ENCODE data around the gene CYB561D1.

CYB561D1 gene

GRCh38 chr1:109527098-109527811 is 33.4 kb downstream of the CYB561D1 start:
- FAIRE-seq (peak; percentile 33), DNase-seq (ENCODE audit: insufficient read length) (no peak)
- TF ChIP-seq POLR2AphosphoS5 (IDR thresholded peaks at IDR 0.05; ENCODE audit: low read depth, low read length) (0 out of 2 replicates have a peak, but pooled peaks have one; percentile 31), POLR2A (IDR thresholded peaks at IDR 0.05; ENCODE audit: low read depth, low read length) (peak; percentile 19; the same call in 1 of the 2 replicates), TAF1 (IDR thresholded peaks at IDR 0.05; ENCODE audit: borderline replicate concordance, low read depth, low read length) (no peak)

- no peak for TF ChIP-seq POLR2A (IDR thresholded peaks at IDR 0.05; ENCODE audit: low read depth, low read length)
- TF ChIP-seq TAF1 (IDR thresholded peaks at IDR 0.05; ENCODE audit: borderline replicate concordance, low read depth, low read length): no peak
- TF ChIP-seq POLR2AphosphoS5 (IDR thresholded peaks at IDR 0.05; ENCODE audit: low read depth, low read length): no peak
- no peak for FAIRE-seq
- DNase-seq (ENCODE audit: insufficient read length): no peak
Measured at GRCh38 chr1:109527846-109528695, 34.2 kb downstream of the CYB561D1 start.

GRCh38 chr1:109528712-109529111 is 34.8 kb downstream of the CYB561D1 start:
- no peak for DNase-seq (ENCODE audit: insufficient read length)
- FAIRE-seq: no peak

GRCh38 chr1:109529881-109530456 is 36.1 kb downstream of the CYB561D1 start:
- DNase-seq (ENCODE audit: insufficient read length) (no peak), FAIRE-seq (no peak)
- no peak for TF ChIP-seq POLR2AphosphoS5 (IDR thresholded peaks at IDR 0.05; ENCODE audit: low read depth, low read length)
- TF ChIP-seq TAF1 (IDR thresholded peaks at IDR 0.05; ENCODE audit: borderline replicate concordance, low read depth, low read length): no peak
- TF ChIP-seq POLR2A (IDR thresholded peaks at IDR 0.05; ENCODE audit: low read depth, low read length): no peak

More at GRCh38 chr1:109528712-109529111, 34.8 kb downstream of the CYB561D1 start:
- TF ChIP-seq TAF1 (IDR thresholded peaks at IDR 0.05; ENCODE audit: borderline replicate concordance, low read depth, low read length) (no peak), POLR2AphosphoS5 (IDR thresholded peaks at IDR 0.05; ENCODE audit: low read depth, low read length) (no peak), POLR2A (IDR thresholded peaks at IDR 0.05; ENCODE audit: low read depth, low read length) (no peak)

- DNase-seq (ENCODE audit: insufficient read length): no peak
- TF ChIP-seq POLR2A (IDR thresholded peaks at IDR 0.05; ENCODE audit: low read depth, low read length): no peak
- TF ChIP-seq TAF1 (IDR thresholded peaks at IDR 0.05; ENCODE audit: borderline replicate concordance, low read depth, low read length): no peak
- TF ChIP-seq POLR2AphosphoS5 (IDR thresholded peaks at IDR 0.05; ENCODE audit: low read depth, low read length): no peak
- no peak for FAIRE-seq
Measured at GRCh38 chr1:109530457-109531087, 36.7 kb downstream of the CYB561D1 start.

GRCh38 chr1:109531380-109531779 is 37.5 kb downstream of the CYB561D1 start:
- no peak for TF ChIP-seq POLR2A (IDR thresholded peaks at IDR 0.05; ENCODE audit: low read depth, low read length)
- DNase-seq (ENCODE audit: insufficient read length): no peak
- FAIRE-seq: no peak

GRCh38 chr1:109531826-109532364 is 38.0 kb downstream of the CYB561D1 start:
- no peak for FAIRE-seq
- DNase-seq (ENCODE audit: insufficient read length): no peak
- no peak for TF ChIP-seq POLR2A (IDR thresholded peaks at IDR 0.05; ENCODE audit: low read depth, low read length)
- no peak for TF ChIP-seq POLR2AphosphoS5 (IDR thresholded peaks at IDR 0.05; ENCODE audit: low read depth, low read length)
- TF ChIP-seq TAF1 (IDR thresholded peaks at IDR 0.05; ENCODE audit: borderline replicate concordance, low read depth, low read length): no peak

- DNase-seq (ENCODE audit: insufficient read length) (peak; percentile 85), FAIRE-seq (peak; percentile 92)
- TF ChIP-seq POLR2A (IDR thresholded peaks at IDR 0.05; ENCODE audit: low read depth, low read length) (no peak), POLR2AphosphoS5 (IDR thresholded peaks at IDR 0.05; ENCODE audit: low read depth, low read length) (no peak), TAF1 (IDR thresholded peaks at IDR 0.05; ENCODE audit: borderline replicate concordance, low read depth, low read length) (no peak)
Measured at GRCh38 chr1:109532365-109533136, 38.7 kb downstream of the CYB561D1 start.

- DNase-seq (ENCODE audit: insufficient read length) (no peak), FAIRE-seq (no peak)
- TF ChIP-seq POLR2A (IDR thresholded peaks at IDR 0.05; ENCODE audit: low read depth, low read length) (no peak), POLR2AphosphoS5 (IDR thresholded peaks at IDR 0.05; ENCODE audit: low read depth, low read length) (no peak), TAF1 (IDR thresholded peaks at IDR 0.05; ENCODE audit: borderline replicate concordance, low read depth, low read length) (no peak)
Measured at GRCh38 chr1:109534307-109534858, 40.5 kb downstream of the CYB561D1 start.

GRCh38 chr1:109535481-109535880 is 41.6 kb downstream of the CYB561D1 start:
- DNase-seq (ENCODE audit: insufficient read length) (no peak), FAIRE-seq (no peak)
- TF ChIP-seq POLR2AphosphoS5 (IDR thresholded peaks at IDR 0.05; ENCODE audit: low read depth, low read length) (no peak), TAF1 (IDR thresholded peaks at IDR 0.05; ENCODE audit: borderline replicate concordance, low read depth, low read length) (no peak), POLR2A (IDR thresholded peaks at IDR 0.05; ENCODE audit: low read depth, low read length) (no peak)

Data from GM12892 (cell line).